Natural killer cell (primary cell): ENCODE measurements around the gene CD40. TPM values are rescaled to one million over a fixed set of nuclear protein-coding genes. Genes with fewer than 3 reads are reported as not detected.

Source experiments
- ATAC-seq, 3 donors: fragments of 150-1000 bp in 2 of 3; fragments of 200-7000 bp in 1 of 3; cut with Tn5 transposase; 1 replicate in 1 of 3; 2 replicates in 2 of 3; pipeline ENCODE4 v1.10.0; 2021; ENCODE audit warnings: mild to moderate bottlenecking in 2 of 3, moderate library complexity in 2 of 3
- DNase-seq, 2 donors: peaks; one replicate each; pipeline versions ENCODE4 v3.0.0 to v3.0.0-alpha.2; 2013 to 2021; ENCODE audit warnings: mixed read lengths in 1 of 2
- H3K27ac ChIP-seq: one replicate; pipeline ENCODE4 v1.5.1; 2013; ENCODE audit warnings: mild to moderate bottlenecking, low read length
- H3K27me3 ChIP-seq: one replicate; pipeline ENCODE4 v1.6.1; 2013; ENCODE audit warnings: low read length; ENCODE audit not compliant: control insufficient read depth, insufficient read depth
- H3K36me3 ChIP-seq: one replicate; pipeline ENCODE4 v1.6.1; 2013; ENCODE audit warnings: low read length; ENCODE audit not compliant: control insufficient read depth, insufficient read depth
- H3K4me1 ChIP-seq: one replicate; pipeline ENCODE4 v1.6.1; 2013; ENCODE audit warnings: low read length; ENCODE audit not compliant: control insufficient read depth, insufficient read depth
- H3K4me3 ChIP-seq: one replicate; pipeline ENCODE4 v1.5.1; 2013; ENCODE audit warnings: low read length
- H3K9me3 ChIP-seq: one replicate; pipeline ENCODE4 v1.6.1; 2013; ENCODE audit warnings: low read length; ENCODE audit not compliant: control insufficient read depth, insufficient read depth
- H3K27ac Mint-ChIP-seq, 2 donors: one replicate each; pipeline ENCODE4 v1.8.0; 2022; ENCODE audit warnings: mild to moderate bottlenecking in 2 of 2, mixed read lengths in 2 of 2, moderate library complexity in 1 of 2
- H3K27me3 Mint-ChIP-seq, 2 donors: one replicate each; pipeline ENCODE4 v1.8.0; 2022; ENCODE audit warnings: low read depth in 2 of 2, mixed read lengths in 2 of 2
- H3K36me3 Mint-ChIP-seq: one replicate; pipeline ENCODE4 v1.8.0; 2022; ENCODE audit warnings: mixed read lengths
- H3K4me1 Mint-ChIP-seq, 2 donors: one replicate each; pipeline ENCODE4 v1.8.0; 2022; ENCODE audit warnings: mixed read lengths in 2 of 2
- H3K4me3 Mint-ChIP-seq: one replicate; pipeline ENCODE4 v1.8.0; 2022; ENCODE audit warnings: mild to moderate bottlenecking, moderate library complexity, mixed read lengths
- H3K9me3 Mint-ChIP-seq, 2 donors: one replicate each; pipeline ENCODE4 v1.8.0; 2022; ENCODE audit warnings: mixed read lengths in 2 of 2
- CTCF ChIP-seq: fragments of 200-600 bp; IDR thresholded peaks from one replicate; pipeline ENCODE4 v1.8.0; 2022; ENCODE audit warnings: antibody characterized with exemption
- WGBS: methylation state at CpG from one replicate; pipeline ENCODE4 v1.1.7; 2013; ENCODE audit warnings: missing lambda C conversion rate; ENCODE audit not compliant: insufficient coverage; 5-methylcytosine and 5-hydroxymethylcytosine counted together
- intact Hi-C: fragments of 100-400 bp; cut with micrococcal nuclease; formaldehyde crosslinking; loops from one replicate; pipeline ENCODE4 v1.14.2; 2022
- total RNA-seq, 4 donors: library from RNA; stranded (reverse); fragments of 120-200 nt in 1 of 4; gene quantifications; one replicate each; pipeline versions ENCODE4 v1.2.3 to v1.2.4, GENCODE V29; 2013 to 2022

The CD40 gene
- total RNA-seq, 3 donors from 2014 or later (not counting 1 experiment from before 2014, with no cell fraction given) = 7.1 to 9.1 (median 7.2) TPM

DNA sequence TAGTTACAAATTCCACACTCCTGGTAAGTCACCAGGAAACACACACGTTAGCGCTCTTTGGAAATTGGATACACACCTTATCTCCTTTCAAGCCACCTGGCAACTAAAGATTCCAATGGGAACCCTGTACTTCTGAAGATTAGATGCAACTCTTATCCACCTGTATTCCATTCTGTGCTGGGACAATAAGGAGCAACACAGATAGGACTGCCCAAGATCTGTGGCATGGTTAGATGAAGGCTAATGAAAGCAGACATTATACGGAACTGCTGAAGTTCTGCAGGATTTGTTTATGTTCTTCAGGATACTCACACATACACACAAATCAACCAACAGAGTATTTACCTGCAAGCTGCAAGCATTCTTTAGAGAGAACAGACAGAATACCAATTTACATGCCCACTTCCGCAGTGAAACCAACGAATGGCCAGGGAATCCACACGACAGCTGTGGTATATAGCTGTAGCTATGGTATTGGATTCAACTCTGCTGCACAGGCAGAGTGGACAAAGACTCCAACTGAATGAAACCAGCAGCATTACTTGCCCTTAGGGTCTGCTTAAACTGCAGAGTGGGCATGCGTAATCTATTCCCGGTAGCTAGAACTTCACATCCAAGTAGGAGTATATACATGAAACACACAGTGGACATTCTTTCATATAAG, 40.3 kb upstream of the CD40 start:
- Mint-ChIP-seq H3K27ac (no peak overlapping the region), H3K36me3 (no peaks in the 10 kb centered on the region), H3K27me3 (no peaks in the 10 kb centered on the region), H3K9me3 (no peaks in the 10 kb centered on the region), H3K4me1 (peaks cover 12 to 19% of the 10 kb centered on the region in 2 donors), H3K4me3 (no peak overlapping the region)
- ATAC-seq (no peak), DNase-seq (no peak)
- TF ChIP-seq CTCF = no peak
- Histone ChIP-seq H3K27me3 (no peaks in the 10 kb centered on the region), H3K36me3 (peaks cover 46% of the 10 kb centered on the region), H3K4me3 (no peak overlapping the region), H3K27ac (no peak overlapping the region), H3K9me3 (no peaks in the 10 kb centered on the region), H3K4me1 (no peaks in the 10 kb centered on the region)
- WGBS = 93% methylated on average over 8 of the region's 8 CpGs
- intact Hi-C loops = no loop called here

GRCh38 chr20:46078954-46079353, 39.2 kb upstream of the CD40 start:
- no peak for TF ChIP-seq CTCF
- no peaks in the 10 kb centered on the region for H3K36me3 Mint-ChIP-seq
- intact Hi-C loops = no loop called here
- no peaks in the 10 kb centered on the region for H3K27me3 Mint-ChIP-seq
- 98% methylated on average over 6 of the region's 7 CpGs for WGBS
- H3K4me3 Mint-ChIP-seq = no peak overlapping the region
- no peaks in the 10 kb centered on the region for H3K9me3 Mint-ChIP-seq
- Histone ChIP-seq H3K4me3 (no peak overlapping the region), H3K27me3 (no peaks in the 10 kb centered on the region), H3K9me3 (no peaks in the 10 kb centered on the region), H3K27ac (no peak overlapping the region), H3K4me1 (no peaks in the 10 kb centered on the region), H3K36me3 (peaks cover 37% of the 10 kb centered on the region)
- ATAC-seq = no peak
- no peak for DNase-seq
- peaks cover 20 to 28% of the 10 kb centered on the region in 2 donors for H3K4me1 Mint-ChIP-seq
- no peak overlapping the region for H3K27ac Mint-ChIP-seq

DNA sequence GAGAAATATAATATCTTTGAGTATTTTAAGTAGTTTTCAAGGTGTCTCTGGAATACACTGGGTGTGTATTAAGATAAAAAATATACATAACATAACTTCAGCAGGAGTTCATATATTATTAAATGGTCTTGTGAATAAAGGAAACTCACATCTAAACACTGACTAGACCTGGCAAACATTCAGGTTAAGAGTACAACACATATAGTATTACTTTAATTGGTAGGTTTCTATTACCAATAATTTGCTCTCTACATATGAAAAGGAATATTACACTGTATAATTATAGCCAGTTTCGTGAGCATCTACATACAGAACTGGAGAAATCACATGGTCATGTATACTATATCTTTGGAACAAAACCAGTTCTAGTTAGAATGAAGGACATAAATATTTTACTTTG, 37.0 kb upstream of the CD40 start:
- intact Hi-C loops = no loop called here
- Histone ChIP-seq H3K36me3 (peaks cover 22% of the 10 kb centered on the region), H3K27me3 (no peaks in the 10 kb centered on the region), H3K27ac (no peak overlapping the region), H3K4me1 (no peaks in the 10 kb centered on the region), H3K4me3 (no peak overlapping the region), H3K9me3 (no peaks in the 10 kb centered on the region)
- WGBS = no CpG with 5 or more reads among the region's 1 CpG
- ATAC-seq (no peak), DNase-seq (no peak)
- no peaks in the 10 kb centered on the region for H3K27me3 Mint-ChIP-seq
- H3K4me1 Mint-ChIP-seq = peaks cover 38 to 49% of the 10 kb centered on the region in 2 donors
- H3K4me3 Mint-ChIP-seq = no peak overlapping the region
- TF ChIP-seq CTCF = no peak
- H3K9me3 Mint-ChIP-seq = no peaks in the 10 kb centered on the region
- no peak overlapping the region for H3K27ac Mint-ChIP-seq
- no peaks in the 10 kb centered on the region for H3K36me3 Mint-ChIP-seq

- no peak for TF ChIP-seq CTCF
- Histone ChIP-seq H3K9me3 (no peaks in the 10 kb centered on the region), H3K4me1 (no peaks in the 10 kb centered on the region), H3K27me3 (no peaks in the 10 kb centered on the region), H3K36me3 (peaks cover 15% of the 10 kb centered on the region), H3K4me3 (no peak overlapping the region), H3K27ac (no peak overlapping the region)
- Mint-ChIP-seq H3K4me1 (peaks cover 58 to 69% of the 10 kb centered on the region in 2 donors), H3K27me3 (no peaks in the 10 kb centered on the region), H3K36me3 (no peaks in the 10 kb centered on the region), H3K27ac (no peak overlapping the region), H3K9me3 (no peaks in the 10 kb centered on the region), H3K4me3 (no peak overlapping the region)
- intact Hi-C loops = no loop called here
- no peak for ATAC-seq
- 84% methylated on average over 6 of the region's 6 CpGs for WGBS
- DNase-seq = no peak
Measured at GRCh38 chr20:46083101-46083500, 35.0 kb upstream of the CD40 start.
